Measurements from ENCODE around the gene CAPN8.

CAPN8 gene

DNA sequence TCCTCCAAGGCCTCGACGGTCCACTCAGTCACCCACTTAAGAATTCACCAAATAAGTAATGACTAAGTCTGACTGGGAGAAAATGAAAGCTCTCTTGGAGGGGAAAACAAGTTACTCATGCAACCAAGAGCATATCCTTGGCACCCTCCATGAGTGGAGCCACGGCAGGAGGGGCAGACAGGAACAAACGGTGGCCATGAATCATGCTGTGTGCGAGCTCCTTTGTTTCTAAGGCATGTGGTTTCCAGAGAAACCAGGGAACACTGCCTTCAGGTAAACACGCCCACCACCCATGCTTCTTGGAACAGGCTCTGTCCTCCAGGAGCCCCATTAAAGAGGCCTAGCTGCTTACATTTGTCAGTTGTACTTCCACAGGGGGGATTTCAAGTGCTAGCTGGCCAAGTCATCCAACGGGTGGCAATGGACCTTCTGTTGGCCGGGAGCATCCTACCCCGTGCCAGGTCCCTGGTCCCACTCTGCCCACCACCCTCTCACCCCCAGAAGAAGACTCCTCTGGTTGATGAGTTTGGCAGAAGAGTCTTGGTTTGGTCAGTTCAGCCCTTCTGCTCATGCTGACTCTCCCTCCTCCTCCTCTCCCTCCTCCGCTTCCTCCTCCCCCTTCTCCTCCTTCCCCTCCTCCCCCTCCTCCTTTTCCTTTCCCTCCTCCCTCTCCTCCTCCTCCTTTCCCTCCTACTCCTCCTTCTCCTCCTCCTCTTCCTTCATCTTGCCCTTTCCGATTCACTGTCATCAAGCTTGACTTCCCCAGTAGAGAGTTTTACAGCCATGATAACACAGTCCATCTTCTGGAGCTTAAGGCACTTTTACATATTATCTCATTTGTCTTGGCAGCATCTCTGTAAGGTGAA, 164.7 kb downstream of the CAPN8 start:
- Histone ChIP-seq H3K4me3 (replicated peaks; ENCODE audit: low read depth, low read length) (no peak overlapping the region), H3K27me3 (replicated peaks; ENCODE audit: control insufficient read depth, insufficient read depth, low read length) (no peaks in the 10 kb centered on the region; the same call in 1 of the 2 replicates), H3K36me3 (ENCODE audit: control insufficient read depth, insufficient read depth, low read length) (no peaks in the 10 kb centered on the region)
- TF ChIP-seq, protein P1, sequence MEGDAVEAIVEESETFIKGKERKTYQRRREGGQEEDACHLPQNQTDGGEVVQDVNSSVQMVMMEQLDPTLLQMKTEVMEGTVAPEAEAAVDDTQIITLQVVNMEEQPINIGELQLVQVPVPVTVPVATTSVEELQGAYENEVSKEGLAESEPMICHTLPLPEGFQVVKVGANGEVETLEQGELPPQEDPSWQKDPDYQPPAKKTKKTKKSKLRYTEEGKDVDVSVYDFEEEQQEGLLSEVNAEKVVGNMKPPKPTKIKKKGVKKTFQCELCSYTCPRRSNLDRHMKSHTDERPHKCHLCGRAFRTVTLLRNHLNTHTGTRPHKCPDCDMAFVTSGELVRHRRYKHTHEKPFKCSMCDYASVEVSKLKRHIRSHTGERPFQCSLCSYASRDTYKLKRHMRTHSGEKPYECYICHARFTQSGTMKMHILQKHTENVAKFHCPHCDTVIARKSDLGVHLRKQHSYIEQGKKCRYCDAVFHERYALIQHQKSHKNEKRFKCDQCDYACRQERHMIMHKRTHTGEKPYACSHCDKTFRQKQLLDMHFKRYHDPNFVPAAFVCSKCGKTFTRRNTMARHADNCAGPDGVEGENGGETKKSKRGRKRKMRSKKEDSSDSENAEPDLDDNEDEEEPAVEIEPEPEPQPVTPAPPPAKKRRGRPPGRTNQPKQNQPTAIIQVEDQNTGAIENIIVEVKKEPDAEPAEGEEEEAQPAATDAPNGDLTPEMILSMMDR (IDR thresholded peaks at IDR 0.05; ENCODE audit: insufficient read depth, low read length, poor library complexity, severe bottlenecking) = no peak
- no peak for DNase-seq (ENCODE audit: extremely low read depth, insufficient read length)

DNA sequence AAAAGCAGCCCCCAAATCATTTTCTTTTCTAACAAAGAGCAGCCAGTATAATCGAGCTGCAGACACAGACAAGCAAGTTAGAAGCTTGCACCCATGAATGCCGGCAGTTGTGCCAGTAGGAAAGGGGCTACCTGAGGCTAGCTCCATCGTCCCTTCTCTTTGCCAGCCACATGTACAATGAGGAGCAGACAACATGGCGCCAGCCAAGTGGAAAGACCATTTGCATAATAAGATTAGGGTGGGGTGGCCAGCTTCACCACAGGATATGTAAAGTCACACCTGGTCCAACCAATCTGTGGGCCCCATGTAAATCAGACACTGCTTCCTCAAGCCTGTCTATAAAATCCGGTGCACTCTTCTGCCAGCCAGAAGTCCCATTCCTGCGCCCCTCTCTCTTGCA, 168.6 kb downstream of the CAPN8 start:
- DNase-seq (ENCODE audit: extremely low read depth, insufficient read length) = no peak
- TF ChIP-seq, protein P1 (IDR thresholded peaks at IDR 0.05; ENCODE audit: insufficient read depth, low read length, poor library complexity, severe bottlenecking) = no peak
- H3K36me3 ChIP-seq (ENCODE audit: control insufficient read depth, insufficient read depth, low read length) = no peaks in the 10 kb centered on the region
- no peak overlapping the region for H3K4me3 ChIP-seq (replicated peaks; ENCODE audit: low read depth, low read length)
- H3K27me3 ChIP-seq (replicated peaks; ENCODE audit: control insufficient read depth, insufficient read depth, low read length) = no peaks in the 10 kb centered on the region; the same call in 1 of the 2 replicates

DNA sequence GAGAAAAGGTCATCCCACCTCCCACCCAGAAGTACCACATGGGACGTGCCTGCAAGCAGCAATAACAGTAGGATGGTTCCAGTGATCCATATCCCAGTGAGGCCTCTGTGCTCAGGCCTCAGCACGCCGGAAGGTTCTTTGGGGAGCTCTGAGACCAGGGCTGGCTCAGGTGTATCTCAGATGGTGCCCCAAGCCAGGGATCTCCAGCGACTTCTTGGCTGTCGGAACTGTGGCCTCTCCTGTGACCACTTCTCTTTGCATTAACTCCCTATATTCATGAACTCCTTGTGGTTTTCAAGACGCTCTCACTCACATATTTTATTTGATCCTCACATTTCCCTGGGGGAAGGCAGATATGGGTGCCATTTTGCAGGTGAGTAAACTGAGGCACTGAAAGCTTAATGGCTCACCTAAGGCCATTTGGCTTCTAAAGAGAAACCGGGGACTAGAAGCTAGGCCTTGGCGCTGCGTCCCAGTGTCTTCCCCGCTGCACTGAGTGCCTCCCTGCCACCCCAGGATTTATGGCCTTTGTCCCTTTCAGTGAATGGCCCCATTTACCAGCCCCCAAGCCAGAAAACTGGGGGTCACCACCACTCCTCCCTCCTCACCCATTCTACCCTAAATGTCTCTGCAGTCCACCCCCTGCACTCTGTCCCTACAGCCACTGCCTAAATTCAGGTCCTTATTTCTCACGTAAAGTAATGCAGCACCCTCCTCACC, 170.4 kb downstream of the CAPN8 start:
- TF ChIP-seq, protein P1 (IDR thresholded peaks at IDR 0.05; ENCODE audit: insufficient read depth, low read length, poor library complexity, severe bottlenecking) = no peak
- no peak for DNase-seq (ENCODE audit: extremely low read depth, insufficient read length)
- no peaks in the 10 kb centered on the region for H3K27me3 ChIP-seq (replicated peaks; ENCODE audit: control insufficient read depth, insufficient read depth, low read length)
- no peaks in the 10 kb centered on the region for H3K36me3 ChIP-seq (ENCODE audit: control insufficient read depth, insufficient read depth, low read length)
- no peak overlapping the region for H3K4me3 ChIP-seq (replicated peaks; ENCODE audit: low read depth, low read length)

DNA sequence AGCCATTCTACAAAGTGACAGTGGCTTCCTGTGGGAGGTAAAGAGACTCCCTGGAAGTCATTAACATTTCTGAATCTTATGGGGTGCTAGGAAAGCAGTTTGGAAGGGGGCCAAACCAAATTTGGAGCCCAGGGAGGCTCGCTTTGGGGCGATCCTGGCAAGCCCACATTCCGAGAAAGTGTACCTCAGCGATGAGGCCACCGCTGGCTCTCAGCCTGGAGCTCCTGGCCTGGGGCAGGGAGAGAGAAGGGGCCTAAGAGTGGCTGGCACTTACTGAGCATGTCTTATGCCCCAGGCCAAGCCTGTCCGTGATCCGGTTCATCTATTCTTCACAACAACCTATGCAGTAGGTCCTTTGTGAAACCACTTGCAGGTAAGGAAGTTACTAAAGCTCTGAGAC, 173.5 kb downstream of the CAPN8 start:
- DNase-seq (ENCODE audit: extremely low read depth, insufficient read length) = no peak
- H3K27me3 ChIP-seq (replicated peaks; ENCODE audit: control insufficient read depth, insufficient read depth, low read length) = peaks cover 1% of the 10 kb centered on the region
- TF ChIP-seq, protein P1 (IDR thresholded peaks at IDR 0.05; ENCODE audit: insufficient read depth, low read length, poor library complexity, severe bottlenecking) = no peak
- H3K4me3 ChIP-seq (replicated peaks; ENCODE audit: low read depth, low read length) = no peak overlapping the region
- no peaks in the 10 kb centered on the region for H3K36me3 ChIP-seq (ENCODE audit: control insufficient read depth, insufficient read depth, low read length)

Measured in GM06990 (cell line).